ENCODE data around the gene AGAP1. TPM values are rescaled to one million over a fixed set of nuclear protein-coding genes. Genes with fewer than 3 reads are reported as not detected.
"Not testable (repeated sequence)": the region's sequence is repeated elsewhere in the genome, so short reads cannot be mapped to it uniquely, and the experiment has no call there.

Gene AGAP1
- total RNA-seq, 1 donor from 2014 or later, result 3.8 TPM

- intact Hi-C loops (cut with micrococcal nuclease), result no loop called here
- DNase-seq, result no peak
- H3K27ac Mint-ChIP-seq, result no peak overlapping the region
- H3K9me3 Mint-ChIP-seq, result no peaks in the 10 kb centered on the region
- peaks cover 15% of the 10 kb centered on the region for H3K27me3 Mint-ChIP-seq
- no peaks in the 10 kb centered on the region for H3K36me3 Mint-ChIP-seq (ENCODE audit: low read depth)
- no peak overlapping the region for H3K4me3 Mint-ChIP-seq
- no peaks in the 10 kb centered on the region for H3K4me1 Mint-ChIP-seq
Observed at GRCh38 chr2:236121546-236121945, 627.7 kb downstream of the AGAP1 start.

GRCh38 chr2:236122236-236122635 is 628.4 kb downstream of the AGAP1 start:
- no peaks in the 10 kb centered on the region for H3K36me3 Mint-ChIP-seq (ENCODE audit: low read depth)
- intact Hi-C loops (cut with micrococcal nuclease), result no loop called here
- no peaks in the 10 kb centered on the region for H3K9me3 Mint-ChIP-seq
- no peak overlapping the region for H3K27ac Mint-ChIP-seq
- H3K4me1 Mint-ChIP-seq, result no peaks in the 10 kb centered on the region
- H3K4me3 Mint-ChIP-seq, result no peak overlapping the region
- peaks cover 13% of the 10 kb centered on the region for H3K27me3 Mint-ChIP-seq
- DNase-seq, result no peak

GRCh38 chr2:236123716-236124115 is 629.9 kb downstream of the AGAP1 start:
- Mint-ChIP-seq H3K36me3 (ENCODE audit: low read depth) (no peaks in the 10 kb centered on the region), H3K4me3 (no peak overlapping the region), H3K27ac (no peak overlapping the region), H3K9me3 (no peaks in the 10 kb centered on the region), H3K4me1 (no peaks in the 10 kb centered on the region), H3K27me3 (peaks cover 7% of the 10 kb centered on the region)
- intact Hi-C loops (cut with micrococcal nuclease), result no loop called here
- DNase-seq, result no peak

- no peak overlapping the region for H3K27ac Mint-ChIP-seq
- H3K4me1 Mint-ChIP-seq, result no peaks in the 10 kb centered on the region
- H3K4me3 Mint-ChIP-seq, result no peak overlapping the region
- H3K36me3 Mint-ChIP-seq (ENCODE audit: low read depth), result no peaks in the 10 kb centered on the region
- intact Hi-C loops (cut with micrococcal nuclease), result no loop called here
- H3K27me3 Mint-ChIP-seq, result peaks cover under 1% of the 10 kb centered on the region
- no peaks in the 10 kb centered on the region for H3K9me3 Mint-ChIP-seq
- no peak for DNase-seq
Observed at GRCh38 chr2:236124182-236124893, 630.5 kb downstream of the AGAP1 start.

- Mint-ChIP-seq H3K27ac (no peak overlapping the region), H3K36me3 (ENCODE audit: low read depth) (no peaks in the 10 kb centered on the region), H3K4me3 (no peak overlapping the region), H3K9me3 (no peaks in the 10 kb centered on the region), H3K4me1 (no peaks in the 10 kb centered on the region), H3K27me3 (no peaks in the 10 kb centered on the region)
- intact Hi-C loops (cut with micrococcal nuclease), result no loop called here
- DNase-seq, result no peak
Observed at GRCh38 chr2:236125541-236125940, 631.7 kb downstream of the AGAP1 start.

GRCh38 chr2:236127010-236127409 is 633.2 kb downstream of the AGAP1 start:
- DNase-seq, result no peak
- no peaks in the 10 kb centered on the region for H3K4me1 Mint-ChIP-seq
- H3K36me3 Mint-ChIP-seq (ENCODE audit: low read depth), result no peaks in the 10 kb centered on the region
- intact Hi-C loops (cut with micrococcal nuclease), result no loop called here
- no peaks in the 10 kb centered on the region for H3K9me3 Mint-ChIP-seq
- H3K27ac Mint-ChIP-seq, result no peak overlapping the region
- no peak overlapping the region for H3K4me3 Mint-ChIP-seq
- H3K27me3 Mint-ChIP-seq, result no peaks in the 10 kb centered on the region

- Mint-ChIP-seq H3K27me3 (no peaks in the 10 kb centered on the region), H3K4me3 (no peak overlapping the region), H3K36me3 (ENCODE audit: low read depth) (no peaks in the 10 kb centered on the region), H3K27ac (no peak overlapping the region), H3K9me3 (no peaks in the 10 kb centered on the region), H3K4me1 (no peaks in the 10 kb centered on the region)
- DNase-seq, result no peak
- intact Hi-C loops (cut with micrococcal nuclease), result no loop called here
Observed at GRCh38 chr2:236128321-236128720, 634.5 kb downstream of the AGAP1 start.

- Mint-ChIP-seq H3K9me3 (no peaks in the 10 kb centered on the region), H3K27ac (no peak overlapping the region), H3K36me3 (ENCODE audit: low read depth) (no peaks in the 10 kb centered on the region), H3K4me1 (no peaks in the 10 kb centered on the region), H3K27me3 (peaks cover 2% of the 10 kb centered on the region), H3K4me3 (no peak overlapping the region)
- intact Hi-C loops (cut with micrococcal nuclease), result no loop called here
- DNase-seq, result no peak
Observed at GRCh38 chr2:236129935-236130334, 636.1 kb downstream of the AGAP1 start.

- H3K4me1 Mint-ChIP-seq, result no peaks in the 10 kb centered on the region
- no peaks in the 10 kb centered on the region for H3K9me3 Mint-ChIP-seq
- no peak overlapping the region for H3K27ac Mint-ChIP-seq
- no peaks in the 10 kb centered on the region for H3K36me3 Mint-ChIP-seq (ENCODE audit: low read depth)
- DNase-seq, result no peak
- intact Hi-C loops (cut with micrococcal nuclease), result no loop called here
- peaks cover 2% of the 10 kb centered on the region for H3K27me3 Mint-ChIP-seq
- H3K4me3 Mint-ChIP-seq, result no peak overlapping the region
Observed at GRCh38 chr2:236130349-236130998, 636.6 kb downstream of the AGAP1 start.

- Mint-ChIP-seq H3K4me1 (no peaks in the 10 kb centered on the region), H3K27ac (no peak overlapping the region), H3K9me3 (no peaks in the 10 kb centered on the region), H3K4me3 (no peak overlapping the region), H3K36me3 (ENCODE audit: low read depth) (no peaks in the 10 kb centered on the region), H3K27me3 (peaks cover 2% of the 10 kb centered on the region)
- intact Hi-C loops (cut with micrococcal nuclease), result no loop called here
- no peak for DNase-seq
Observed at GRCh38 chr2:236131073-236131692, 637.3 kb downstream of the AGAP1 start.

- intact Hi-C loops (cut with micrococcal nuclease), result no loop called here
- no peak for DNase-seq
- Mint-ChIP-seq H3K4me3 (no peak overlapping the region), H3K27me3 (peaks cover 2% of the 10 kb centered on the region), H3K9me3 (no peaks in the 10 kb centered on the region), H3K4me1 (no peaks in the 10 kb centered on the region), H3K36me3 (ENCODE audit: low read depth) (no peaks in the 10 kb centered on the region), H3K27ac (no peak overlapping the region)
Observed at GRCh38 chr2:236133410-236134012, 639.7 kb downstream of the AGAP1 start.

- Mint-ChIP-seq H3K27me3 (peaks cover 2% of the 10 kb centered on the region), H3K9me3 (no peaks in the 10 kb centered on the region), H3K27ac (no peak overlapping the region), H3K4me1 (no peaks in the 10 kb centered on the region), H3K4me3 (no peak overlapping the region), H3K36me3 (ENCODE audit: low read depth) (no peaks in the 10 kb centered on the region)
- intact Hi-C loops (cut with micrococcal nuclease), result no loop called here
- DNase-seq, result no peak
Observed at GRCh38 chr2:236136538-236136937, 642.7 kb downstream of the AGAP1 start.

- peaks cover 2% of the 10 kb centered on the region for H3K27me3 Mint-ChIP-seq
- no peak overlapping the region for H3K4me3 Mint-ChIP-seq
- H3K4me1 Mint-ChIP-seq, result no peaks in the 10 kb centered on the region
- H3K27ac Mint-ChIP-seq, result no peak overlapping the region
- no peaks in the 10 kb centered on the region for H3K9me3 Mint-ChIP-seq
- intact Hi-C loops (cut with micrococcal nuclease), result no loop called here
- no peaks in the 10 kb centered on the region for H3K36me3 Mint-ChIP-seq (ENCODE audit: low read depth)
- DNase-seq, result no peak
Observed at GRCh38 chr2:236137066-236137465, 643.2 kb downstream of the AGAP1 start.

GRCh38 chr2:236141616-236142015 is 647.8 kb downstream of the AGAP1 start:
- H3K27me3 Mint-ChIP-seq; H3K9me3 Mint-ChIP-seq; H3K4me3 Mint-ChIP-seq; H3K4me1 Mint-ChIP-seq; intact Hi-C loops (cut with micrococcal nuclease); DNase-seq; H3K27ac Mint-ChIP-seq; H3K36me3 Mint-ChIP-seq (ENCODE audit: low read depth): not testable (repeated sequence)

Data from activated CD4-positive, alpha-beta T cell treated with anti-CD3 and anti-CD28 coated beads, Interleukin-2, amount 10 ng/mL, durations not matched to agents 24 days and 14 days (primary cell).